ENCODE measurements around the gene ATL3. TPM values are rescaled to one million over a fixed set of nuclear protein-coding genes. Genes with fewer than 3 reads are reported as not detected.

Gene ATL3
- total and polyA plus RNA-seq, 5 donors from 2014 or later, result 23.6 to 33.7 (median 25.5) TPM

GRCh38 chr11:63680834-63681320 is 9.7 kb upstream of the ATL3 start:
- peaks cover 9 to 33% (median 20%) of the 10 kb centered on the region in 4 donors for H3K4me1 Mint-ChIP-seq
- DNase-seq, result no peak
- peaks cover 23% of the 10 kb centered on the region for H3K4me1 ChIP-seq (ENCODE audit: control insufficient read depth, insufficient read depth, low read length, poor library complexity, severe bottlenecking)
- no peaks in the 10 kb centered on the region for H3K36me3 Mint-ChIP-seq
- peaks cover 7% of the 10 kb centered on the region for H3K27me3 Mint-ChIP-seq
- no peaks in the 10 kb centered on the region for H3K27me3 ChIP-seq (ENCODE audit: control insufficient read depth, insufficient read depth, low read length)
- H3K9me3 ChIP-seq (ENCODE audit: control insufficient read depth in 2 of 2, low read length in 2 of 2), result no peaks in the 10 kb centered on the region
- peak overlapping the region; percentile 93 to 98 (median 97) for H3K4me3 Mint-ChIP-seq
- no peaks in the 10 kb centered on the region for H3K36me3 ChIP-seq (ENCODE audit: control insufficient read depth, insufficient read depth, low read length)
- peak overlapping the region; percentile 73 to 97 (median 81) for H3K27ac Mint-ChIP-seq
- no peaks in the 10 kb centered on the region for H3K9me3 Mint-ChIP-seq
- peak overlapping the region; percentile 94 for H3K4me3 ChIP-seq (ENCODE audit: low read depth, low read length)
- H3K27ac ChIP-seq (ENCODE audit: insufficient read depth, low read length, poor library complexity, severe bottlenecking), result peak overlapping the region; percentile 90
- ATAC-seq (ENCODE audit: low read depth in 2 of 2), result no peak

- Mint-ChIP-seq H3K27me3 (no peaks in the 10 kb centered on the region), H3K36me3 (no peaks in the 10 kb centered on the region), H3K27ac (peak overlapping the region in 1 of 3 donors; percentile 71), H3K4me3 (peak overlapping the region in 1 of 4 donors; percentile 75), H3K9me3 (no peaks in the 10 kb centered on the region), H3K4me1 (peaks cover 5 to 26% (median 13%) of the 10 kb centered on the region in 4 donors)
- ATAC-seq (ENCODE audit: low read depth in 2 of 2) (no peak), DNase-seq (no peak)
- H3K27me3 ChIP-seq (ENCODE audit: control insufficient read depth, insufficient read depth, low read length), result no peaks in the 10 kb centered on the region
- no peaks in the 10 kb centered on the region for H3K36me3 ChIP-seq (ENCODE audit: control insufficient read depth, insufficient read depth, low read length)
- peaks cover 15% of the 10 kb centered on the region for H3K4me1 ChIP-seq (ENCODE audit: control insufficient read depth, insufficient read depth, low read length, poor library complexity, severe bottlenecking)
- no peaks in the 10 kb centered on the region for H3K9me3 ChIP-seq (ENCODE audit: control insufficient read depth in 2 of 2, low read length in 2 of 2)
- H3K27ac ChIP-seq (ENCODE audit: insufficient read depth, low read length, poor library complexity, severe bottlenecking), result no peak overlapping the region
- no peak overlapping the region for H3K4me3 ChIP-seq (ENCODE audit: low read depth, low read length)
Measured at GRCh38 chr11:63673579-63673978, 2.4 kb upstream of the ATL3 start.

- H3K27me3 ChIP-seq (ENCODE audit: control insufficient read depth, insufficient read depth, low read length), result no peaks in the 10 kb centered on the region
- no peak for ATAC-seq (ENCODE audit: low read depth in 2 of 2)
- H3K4me3 Mint-ChIP-seq, result peak overlapping the region in 3 of 4 donors; percentile 51 to 89 (median 75)
- no peaks in the 10 kb centered on the region for H3K9me3 ChIP-seq (ENCODE audit: control insufficient read depth in 2 of 2, low read length in 2 of 2)
- H3K36me3 ChIP-seq (ENCODE audit: control insufficient read depth, insufficient read depth, low read length), result no peaks in the 10 kb centered on the region
- H3K4me1 Mint-ChIP-seq, result peaks cover 5 to 31% (median 18%) of the 10 kb centered on the region in 4 donors
- peaks cover 18% of the 10 kb centered on the region for H3K4me1 ChIP-seq (ENCODE audit: control insufficient read depth, insufficient read depth, low read length, poor library complexity, severe bottlenecking)
- no peak for DNase-seq
- no peaks in the 10 kb centered on the region for H3K27me3 Mint-ChIP-seq
- H3K27ac ChIP-seq (ENCODE audit: insufficient read depth, low read length, poor library complexity, severe bottlenecking), result no peak overlapping the region
- no peaks in the 10 kb centered on the region for H3K36me3 Mint-ChIP-seq
- no peak overlapping the region for H3K4me3 ChIP-seq (ENCODE audit: low read depth, low read length)
- H3K9me3 Mint-ChIP-seq, result no peaks in the 10 kb centered on the region
- H3K27ac Mint-ChIP-seq, result peak overlapping the region in 2 of 3 donors; percentile 27 to 71
Measured at GRCh38 chr11:63672936-63673539, 1.9 kb upstream of the ATL3 start.

DNA sequence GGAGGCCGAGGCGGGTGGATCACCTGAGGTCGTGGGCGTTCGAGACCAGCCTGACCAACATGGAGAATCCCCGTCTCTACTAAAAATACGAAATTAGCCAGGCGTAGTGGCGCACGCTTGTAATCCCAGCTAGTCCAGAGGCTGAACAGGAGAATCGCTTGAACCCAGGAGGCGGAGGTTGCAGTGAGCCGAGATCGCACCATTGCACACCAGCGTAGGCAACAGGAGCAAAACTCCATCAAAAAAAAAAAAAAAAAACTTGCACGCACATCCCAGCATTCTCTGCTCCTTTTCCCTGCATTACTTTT is 934 bp upstream of the ATL3 start:
- Mint-ChIP-seq H3K27ac (peak overlapping the region in 2 of 3 donors; percentile 67 to 74), H3K27me3 (no peaks in the 10 kb centered on the region), H3K4me1 (peaks cover 5 to 39% (median 22%) of the 10 kb centered on the region in 4 donors), H3K36me3 (peaks cover 4% of the 10 kb centered on the region), H3K4me3 (peak overlapping the region; percentile 86 to 92 (median 88)), H3K9me3 (no peaks in the 10 kb centered on the region)
- no peaks in the 10 kb centered on the region for H3K27me3 ChIP-seq (ENCODE audit: control insufficient read depth, insufficient read depth, low read length)
- peaks cover 21% of the 10 kb centered on the region for H3K4me1 ChIP-seq (ENCODE audit: control insufficient read depth, insufficient read depth, low read length, poor library complexity, severe bottlenecking)
- DNase-seq, result no peak
- ATAC-seq (ENCODE audit: low read depth in 2 of 2), result no peak
- H3K36me3 ChIP-seq (ENCODE audit: control insufficient read depth, insufficient read depth, low read length), result no peaks in the 10 kb centered on the region
- no peaks in the 10 kb centered on the region for H3K9me3 ChIP-seq (ENCODE audit: control insufficient read depth in 2 of 2, low read length in 2 of 2)
- peak overlapping the region; percentile 86 for H3K27ac ChIP-seq (ENCODE audit: insufficient read depth, low read length, poor library complexity, severe bottlenecking)
- H3K4me3 ChIP-seq (ENCODE audit: low read depth, low read length), result no peak overlapping the region

DNA sequence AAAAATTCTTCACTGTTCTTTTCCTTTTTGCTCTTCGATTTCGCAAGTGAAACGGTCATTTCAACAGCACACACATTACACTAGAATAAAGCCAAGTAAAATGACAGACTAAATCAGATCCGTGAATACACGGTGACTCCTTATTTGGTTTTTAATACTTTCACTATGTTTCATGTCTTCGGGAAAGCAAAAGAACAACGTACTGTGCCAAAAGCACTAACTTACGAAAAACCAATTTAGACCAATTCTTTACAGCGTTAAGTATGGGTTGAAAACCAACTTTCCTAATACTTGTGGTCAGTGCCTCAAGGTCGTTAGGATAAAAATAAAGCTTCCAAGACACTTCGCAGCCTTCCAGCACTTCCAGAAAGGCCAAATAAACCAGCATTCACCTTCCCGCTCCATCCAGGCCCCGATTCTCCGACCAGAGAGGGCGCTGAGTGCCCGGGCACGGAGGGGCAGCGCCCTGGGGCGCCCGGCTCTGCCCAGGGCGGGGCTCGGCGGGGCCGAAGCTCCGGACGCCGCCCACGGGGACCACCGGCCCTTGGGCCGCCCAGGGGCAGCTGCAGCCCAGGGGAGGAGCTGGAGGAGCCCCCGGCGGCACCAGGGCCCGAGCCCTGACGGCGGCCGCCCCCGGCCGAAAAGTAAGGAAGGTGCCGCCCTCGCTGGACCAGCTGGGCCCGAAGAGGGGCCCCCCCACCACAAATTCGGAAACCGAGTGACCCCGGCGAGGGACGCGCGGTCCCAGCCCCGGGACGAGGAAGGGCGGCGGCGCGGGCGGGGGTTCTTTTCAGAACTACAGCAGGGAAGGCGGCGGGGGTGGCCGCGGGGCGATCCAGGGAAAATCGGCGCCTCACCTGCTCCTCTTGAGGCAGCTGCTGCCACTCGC is 499 bp downstream of the ATL3 start:
- Histone ChIP-seq H3K4me3 (ENCODE audit: low read depth, low read length) (peak overlapping the region; percentile 86), H3K27ac (ENCODE audit: insufficient read depth, low read length, poor library complexity, severe bottlenecking) (peak overlapping the region; percentile 86), H3K27me3 (ENCODE audit: control insufficient read depth, insufficient read depth, low read length) (no peaks in the 10 kb centered on the region), H3K4me1 (ENCODE audit: control insufficient read depth, insufficient read depth, low read length, poor library complexity, severe bottlenecking) (peaks cover 21% of the 10 kb centered on the region), H3K9me3 (ENCODE audit: control insufficient read depth in 2 of 2, low read length in 2 of 2) (no peaks in the 10 kb centered on the region), H3K36me3 (ENCODE audit: control insufficient read depth, insufficient read depth, low read length) (no peaks in the 10 kb centered on the region)
- Mint-ChIP-seq H3K4me3 (peak overlapping the region; percentile 89 to 96 (median 92)), H3K36me3 (peaks cover 4% of the 10 kb centered on the region), H3K9me3 (no peaks in the 10 kb centered on the region), H3K4me1 (peaks cover 5 to 49% (median 29%) of the 10 kb centered on the region in 4 donors), H3K27ac (peak overlapping the region; percentile 38 to 80 (median 67)), H3K27me3 (no peaks in the 10 kb centered on the region)
- DNase-seq, result peak; percentile 14 to 35 (median 16)
- ATAC-seq (ENCODE audit: low read depth in 2 of 2), result peak in 1 of 2 donors; percentile 7

GRCh38 chr11:63670096-63670432 is 1.1 kb downstream of the ATL3 start:
- Mint-ChIP-seq H3K27ac (peak overlapping the region; percentile 5 to 75 (median 60)), H3K27me3 (no peaks in the 10 kb centered on the region), H3K9me3 (no peaks in the 10 kb centered on the region), H3K4me3 (peak overlapping the region; percentile 89 to 96 (median 92)), H3K36me3 (peaks cover 4% of the 10 kb centered on the region), H3K4me1 (peaks cover 5 to 55% (median 30%) of the 10 kb centered on the region in 4 donors)
- no peak for DNase-seq
- no peak for ATAC-seq (ENCODE audit: low read depth in 2 of 2)
- Histone ChIP-seq H3K36me3 (ENCODE audit: control insufficient read depth, insufficient read depth, low read length) (no peaks in the 10 kb centered on the region), H3K27ac (ENCODE audit: insufficient read depth, low read length, poor library complexity, severe bottlenecking) (peak overlapping the region; percentile 86), H3K4me3 (ENCODE audit: low read depth, low read length) (peak overlapping the region; percentile 86), H3K9me3 (ENCODE audit: control insufficient read depth in 2 of 2, low read length in 2 of 2) (no peaks in the 10 kb centered on the region), H3K4me1 (ENCODE audit: control insufficient read depth, insufficient read depth, low read length, poor library complexity, severe bottlenecking) (peaks cover 21% of the 10 kb centered on the region), H3K27me3 (ENCODE audit: control insufficient read depth, insufficient read depth, low read length) (no peaks in the 10 kb centered on the region)

DNA sequence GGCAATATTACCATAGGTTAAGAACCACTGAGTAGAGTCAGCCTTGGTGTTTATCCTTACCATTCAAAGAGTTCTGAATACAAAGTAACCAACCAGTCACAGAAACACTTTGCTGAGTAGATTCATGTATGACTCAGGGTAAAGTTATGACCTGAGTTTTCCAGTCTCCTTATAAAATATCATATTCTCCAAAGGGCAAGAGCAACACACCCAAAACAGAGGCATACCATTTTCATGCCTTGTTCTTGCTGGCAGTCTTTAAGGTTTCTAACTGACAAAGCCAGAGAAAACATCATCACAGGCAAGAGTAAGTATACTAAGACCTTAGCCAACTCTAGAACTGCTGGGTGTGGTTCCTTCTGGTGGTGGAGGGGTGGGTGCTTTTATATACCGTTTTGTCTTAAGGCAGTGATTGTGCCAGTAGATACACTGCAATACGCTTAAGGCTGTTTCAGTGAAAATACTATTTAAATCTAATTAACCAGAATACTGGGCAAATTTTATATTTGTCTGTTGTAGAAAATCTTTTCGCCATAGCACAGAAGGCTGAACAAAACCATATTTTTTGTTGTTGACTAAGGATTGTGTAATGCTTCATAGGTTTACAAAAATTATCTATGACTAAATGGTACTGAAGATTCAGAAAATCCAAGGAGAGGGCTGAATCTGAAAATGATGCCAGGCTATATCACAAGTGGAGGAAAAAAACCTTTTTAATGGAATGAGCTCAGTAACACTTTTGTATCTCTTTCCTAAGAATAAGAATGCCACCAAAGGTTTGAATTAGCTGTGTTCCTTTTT is 3.0 kb downstream of the ATL3 start:
- peaks cover 5 to 70% (median 38%) of the 10 kb centered on the region in 4 donors for H3K4me1 Mint-ChIP-seq

More for the DNA sequence above, 3.0 kb downstream of the ATL3 start:
- no peak for ATAC-seq (ENCODE audit: low read depth in 2 of 2)
- Histone ChIP-seq H3K4me3 (ENCODE audit: low read depth, low read length) (no peak overlapping the region), H3K27me3 (ENCODE audit: control insufficient read depth, insufficient read depth, low read length) (no peaks in the 10 kb centered on the region), H3K27ac (ENCODE audit: insufficient read depth, low read length, poor library complexity, severe bottlenecking) (no peak overlapping the region), H3K9me3 (ENCODE audit: control insufficient read depth in 2 of 2, low read length in 2 of 2) (no peaks in the 10 kb centered on the region), H3K4me1 (ENCODE audit: control insufficient read depth, insufficient read depth, low read length, poor library complexity, severe bottlenecking) (peaks cover 21% of the 10 kb centered on the region), H3K36me3 (ENCODE audit: control insufficient read depth, insufficient read depth, low read length) (no peaks in the 10 kb centered on the region)
- Mint-ChIP-seq H3K36me3 (peaks cover 4% of the 10 kb centered on the region), H3K9me3 (no peaks in the 10 kb centered on the region), H3K27me3 (no peaks in the 10 kb centered on the region), H3K27ac (peak overlapping the region in 2 of 3 donors; percentile 0 to 27), H3K4me3 (peak overlapping the region; percentile 19 to 87 (median 56))
- peak in 1 of 3 donors; percentile 64 for DNase-seq
